ENCODE data around the gene NETO2. TPM values are rescaled to one million over a fixed set of nuclear protein-coding genes. Genes with fewer than 3 reads are reported as not detected.
"Not testable (repeated sequence)": the region's sequence is repeated elsewhere in the genome, so short reads cannot be mapped to it uniquely, and the experiment has no call there.

Gene NETO2
- polyA plus RNA-seq, 1 donor = 13.8 TPM

DNA sequence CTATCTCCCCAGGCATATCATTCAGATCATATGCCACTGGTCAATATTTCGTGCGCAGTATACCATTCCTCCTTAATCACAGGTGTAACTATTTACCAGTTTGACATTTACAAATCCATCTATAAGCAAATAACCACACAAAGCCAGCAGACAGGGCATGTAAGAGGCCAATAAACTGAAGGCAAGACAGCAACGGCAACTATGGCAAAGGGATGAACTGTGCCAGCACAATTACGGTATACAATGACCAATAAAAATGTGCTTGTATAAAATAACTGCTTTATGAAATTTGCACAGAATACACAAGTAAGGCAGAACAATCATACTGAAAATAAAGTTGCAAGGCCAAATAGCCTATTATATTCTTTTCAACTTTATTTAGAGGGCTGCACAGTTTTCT, 9.2 kb downstream of the NETO2 start:
- DNase-seq (ENCODE audit: low read depth) = no peak

DNA sequence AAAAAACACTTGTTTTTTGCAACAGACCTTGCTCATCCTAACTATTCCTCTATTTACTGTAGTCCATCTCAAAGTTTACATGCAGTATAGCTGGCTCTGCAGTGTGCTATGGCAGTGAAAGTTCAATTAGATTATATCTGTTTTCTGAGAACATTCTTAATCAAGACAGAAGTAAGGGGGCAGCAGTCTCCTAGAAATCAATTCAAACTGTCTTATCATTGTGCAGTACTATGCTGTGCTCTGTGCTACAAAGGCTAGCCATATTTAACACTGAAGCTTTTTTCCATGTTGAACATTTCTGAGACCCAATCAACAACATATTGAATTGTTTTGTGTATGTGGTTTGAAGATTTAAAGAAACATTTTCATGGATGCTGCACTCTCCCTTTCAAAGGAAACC, 11.4 kb downstream of the NETO2 start:
- DNase-seq (ENCODE audit: low read depth) = no peak

DNA sequence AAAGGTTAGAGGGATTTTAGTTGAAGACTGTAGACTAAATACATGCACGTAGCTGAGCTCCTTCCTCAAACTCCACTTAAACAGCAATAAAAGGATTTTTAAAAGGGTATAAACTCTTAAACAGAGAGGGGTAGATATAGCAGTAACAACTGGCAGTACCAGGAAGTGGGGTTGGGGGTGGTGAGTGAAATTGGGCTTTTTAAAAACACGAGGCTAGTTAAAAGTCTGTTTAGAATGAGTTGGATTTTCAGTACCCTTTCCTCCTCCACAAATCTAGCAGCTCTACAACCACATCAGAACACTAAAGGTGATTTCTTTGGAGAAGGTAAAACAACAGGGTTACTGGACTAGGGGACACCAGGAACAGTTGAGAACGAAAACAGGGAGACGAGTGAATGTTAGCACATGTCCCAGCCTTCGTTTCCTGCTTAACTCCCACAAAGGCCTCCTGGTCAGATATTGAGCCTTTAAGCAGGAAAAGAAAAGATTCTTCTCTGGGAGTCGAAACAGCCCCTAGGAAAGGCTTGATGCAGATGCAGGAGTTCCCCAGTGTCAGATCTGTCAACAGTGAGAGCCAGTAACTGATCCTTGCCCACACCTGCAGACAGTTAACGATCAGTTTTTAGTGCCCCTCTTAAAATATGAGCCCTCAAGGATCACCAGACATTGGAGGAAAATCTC, 13.8 kb downstream of the NETO2 start:
- DNase-seq (ENCODE audit: low read depth) = no peak

DNA sequence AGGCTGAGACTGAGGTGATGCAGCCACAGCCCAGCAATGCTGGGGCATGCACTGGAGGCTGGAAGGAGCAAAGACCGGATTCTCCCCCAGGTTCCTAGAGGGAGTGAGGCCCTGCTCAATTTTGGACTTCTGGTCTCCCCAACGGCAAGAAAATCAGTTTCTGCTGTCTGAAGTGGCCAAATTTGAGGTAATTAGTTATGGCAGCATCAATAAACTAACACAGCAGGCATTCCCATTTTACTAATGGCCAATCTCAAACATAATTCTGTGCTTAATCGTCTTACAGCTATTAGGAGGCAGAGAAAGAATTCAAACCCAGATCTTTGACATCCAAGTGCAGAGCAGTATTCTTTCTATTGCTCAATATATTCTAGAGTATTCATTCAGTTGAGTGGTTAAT, 16.2 kb downstream of the NETO2 start:
- DNase-seq (ENCODE audit: low read depth) = no peak

DNA sequence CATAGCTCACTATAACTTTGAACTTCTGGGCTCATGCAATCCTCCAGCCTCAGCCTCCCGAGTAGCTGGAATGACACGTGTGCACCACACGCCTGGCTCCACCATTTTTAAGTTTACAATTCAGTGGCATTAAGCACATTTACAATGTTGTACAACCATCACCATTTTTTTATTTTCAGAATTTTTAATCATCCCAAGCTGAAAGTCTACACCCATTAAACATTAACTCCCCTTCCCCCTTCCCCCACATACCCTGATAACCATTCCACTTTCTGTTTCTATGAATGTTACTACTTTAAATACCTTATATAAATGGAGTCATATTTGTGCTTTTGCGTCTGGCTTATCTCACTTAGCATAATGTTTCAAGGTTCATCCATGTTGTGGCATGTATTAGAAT, 18.0 kb downstream of the NETO2 start:
- DNase-seq (ENCODE audit: low read depth) = no peak

DNA sequence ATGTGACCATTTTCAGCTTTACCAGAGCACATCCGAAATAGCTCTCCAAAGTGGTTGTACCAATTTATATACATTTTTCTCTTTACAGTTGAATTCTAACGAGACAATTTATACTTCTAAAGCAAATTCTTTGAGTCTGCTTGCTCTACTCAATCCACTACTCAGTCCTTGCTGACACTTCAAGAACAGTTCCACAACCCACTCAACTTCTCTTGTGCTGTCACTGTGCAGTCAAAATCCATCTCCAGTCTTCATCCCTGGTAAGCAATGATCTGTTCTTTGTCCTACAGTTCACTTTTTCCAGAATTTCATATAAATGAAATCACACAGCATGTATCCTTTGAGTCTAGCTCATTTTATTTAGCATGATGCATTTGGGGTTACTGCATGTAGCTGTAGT, 30.6 kb downstream of the NETO2 start:
- DNase-seq (ENCODE audit: low read depth) = no peak

DNA sequence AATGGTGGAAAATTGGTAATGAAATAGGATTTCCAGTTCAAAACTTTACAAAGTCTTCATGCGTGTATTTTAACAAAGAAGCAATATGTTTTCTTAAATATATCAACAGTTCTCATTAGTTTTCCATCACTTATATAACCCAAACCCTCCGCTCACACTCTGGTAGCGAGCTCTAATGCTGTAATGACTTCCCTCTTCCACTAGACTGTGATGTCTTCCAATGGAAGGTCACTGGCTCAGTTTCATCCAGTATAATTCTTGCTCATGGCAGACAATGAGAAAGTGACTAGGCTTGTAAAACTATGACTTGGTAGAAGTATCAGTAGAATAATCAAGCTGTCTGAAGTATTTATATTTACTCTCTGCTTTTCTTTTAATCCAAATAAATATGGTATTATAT, 32.8 kb downstream of the NETO2 start:
- no peak for DNase-seq (ENCODE audit: low read depth)

DNA sequence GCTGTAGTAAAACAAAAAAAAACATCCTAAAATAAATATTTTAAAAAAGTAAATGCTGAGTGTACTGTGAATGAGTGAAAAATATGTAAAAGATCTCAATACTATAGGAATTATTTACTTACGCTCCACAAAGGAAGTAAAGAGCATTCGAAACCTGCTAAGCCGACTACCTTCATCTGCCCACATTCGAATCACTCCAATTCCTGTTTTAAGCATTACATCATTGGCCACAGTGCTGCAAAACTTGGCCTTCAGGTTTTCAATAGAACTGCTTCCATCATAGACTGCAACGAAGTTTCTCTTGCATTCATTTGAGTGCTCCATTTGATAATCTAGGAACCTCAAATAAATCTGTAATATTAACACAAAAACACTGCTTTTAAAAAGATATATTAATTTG, 34.4 kb downstream of the NETO2 start:
- DNase-seq (ENCODE audit: low read depth) = no peak

DNA sequence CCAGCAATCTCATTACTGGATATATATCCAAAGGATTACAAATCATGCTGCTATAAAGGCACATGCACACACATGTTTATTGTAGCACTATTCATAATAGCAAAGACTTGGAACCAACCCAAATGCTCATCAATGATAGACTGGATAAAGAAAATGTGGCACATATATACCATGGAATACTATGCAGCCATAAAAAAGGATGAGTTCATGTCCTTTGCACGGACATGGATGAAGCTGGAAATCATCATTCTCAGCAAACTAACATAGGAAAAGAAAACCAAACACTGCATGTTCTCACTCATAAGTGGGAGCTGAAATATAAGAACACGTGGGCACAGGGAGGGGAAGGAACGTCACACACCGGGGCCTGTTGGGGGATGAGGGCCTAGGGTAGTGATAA, 40.8 kb downstream of the NETO2 start:
- not testable (repeated sequence) for DNase-seq (ENCODE audit: low read depth)

DNA sequence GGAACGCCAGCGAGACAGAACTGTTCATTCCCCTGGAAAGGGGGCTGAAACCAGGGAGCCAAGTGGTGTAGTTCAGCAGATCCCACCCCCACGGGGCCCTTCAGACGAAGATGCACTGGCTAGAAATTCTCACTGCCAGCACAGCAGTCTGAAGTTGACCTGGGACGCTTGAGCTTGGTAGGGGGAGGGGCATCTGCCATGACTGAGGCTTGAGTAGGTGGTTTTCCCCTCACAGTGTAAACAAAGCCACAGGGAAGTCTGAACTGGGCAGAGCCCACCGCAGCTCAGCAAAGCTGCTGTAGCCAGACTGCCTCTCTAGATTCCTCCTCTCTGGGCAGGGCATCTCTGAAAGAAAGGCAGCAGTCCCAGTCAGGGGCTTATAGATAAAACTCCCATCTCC, 46.6 kb downstream of the NETO2 start:
- DNase-seq (ENCODE audit: low read depth) = not testable (repeated sequence)

DNA sequence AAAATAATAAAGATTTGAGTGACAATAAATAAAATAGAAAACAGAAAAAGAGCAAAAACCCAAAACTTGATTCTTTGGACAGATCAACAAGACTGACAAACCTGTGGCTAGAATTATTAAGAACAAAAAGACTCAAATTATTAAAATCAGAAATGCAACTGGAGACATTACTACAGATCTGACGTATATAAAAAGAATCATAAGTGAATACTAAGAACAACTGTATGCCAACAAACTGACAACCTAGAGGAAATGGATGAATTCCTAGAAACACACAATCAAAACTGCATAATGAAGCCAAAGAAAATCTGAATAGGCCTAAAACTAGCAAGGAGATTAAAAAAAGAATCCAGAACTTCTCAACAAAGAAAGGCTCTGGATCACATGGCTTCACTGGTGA, 47.4 kb downstream of the NETO2 start:
- DNase-seq (ENCODE audit: low read depth) = no peak

DNA sequence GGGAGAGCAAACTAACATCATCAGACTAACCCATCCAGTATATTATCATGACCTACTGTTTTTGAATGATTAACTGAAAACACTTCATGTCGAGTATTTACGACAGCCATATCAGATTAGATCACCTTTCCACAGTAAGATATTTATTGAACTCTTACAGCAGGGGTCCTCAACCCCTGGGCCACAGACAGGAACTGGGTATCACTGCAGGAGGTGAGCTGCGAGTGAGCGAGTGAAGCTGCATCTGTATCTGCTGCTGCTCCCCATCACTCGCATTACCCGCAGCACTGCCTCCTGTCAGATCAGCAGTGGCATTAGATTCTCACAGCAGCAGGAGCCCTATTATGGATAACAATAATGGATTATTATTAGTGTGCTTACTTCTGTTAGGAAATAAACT, 59.5 kb downstream of the NETO2 start:
- DNase-seq (ENCODE audit: low read depth) = no peak

DNA sequence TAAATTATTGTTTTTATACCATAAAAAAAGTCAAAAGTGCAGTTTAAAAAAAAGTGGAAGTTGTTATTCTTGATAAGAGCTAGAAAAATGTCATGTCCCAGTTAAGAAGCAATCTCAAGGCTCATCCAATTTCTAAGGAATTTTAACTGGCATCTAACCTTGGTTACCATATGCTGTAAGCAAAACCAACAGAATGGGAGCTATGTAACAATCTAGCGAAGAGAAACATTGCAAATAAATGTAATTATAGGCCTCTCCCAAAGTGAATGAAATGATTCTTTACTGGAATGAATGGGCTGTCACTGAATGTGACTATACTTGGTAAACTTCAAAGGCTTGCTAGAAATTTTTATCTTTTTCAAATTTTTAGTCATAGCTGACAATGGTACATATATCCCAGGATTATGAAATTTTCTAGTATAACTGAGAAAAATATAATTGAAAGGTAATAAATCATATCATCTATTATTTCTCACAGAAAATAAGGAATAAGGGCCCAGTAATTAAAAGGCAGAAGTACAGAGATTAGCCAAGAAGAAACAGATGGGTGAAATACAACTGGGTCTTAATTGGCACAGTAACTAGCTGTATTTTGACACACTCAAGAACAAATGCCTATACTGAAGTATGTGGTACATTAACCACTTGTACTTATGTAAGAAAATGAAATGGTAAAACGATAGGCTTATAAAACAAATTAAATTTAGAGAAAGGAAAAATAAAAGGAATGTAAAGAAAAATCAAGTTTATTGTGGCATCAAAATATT, 61.5 kb downstream of the NETO2 start:
- no peak for DNase-seq (ENCODE audit: low read depth)

DNA sequence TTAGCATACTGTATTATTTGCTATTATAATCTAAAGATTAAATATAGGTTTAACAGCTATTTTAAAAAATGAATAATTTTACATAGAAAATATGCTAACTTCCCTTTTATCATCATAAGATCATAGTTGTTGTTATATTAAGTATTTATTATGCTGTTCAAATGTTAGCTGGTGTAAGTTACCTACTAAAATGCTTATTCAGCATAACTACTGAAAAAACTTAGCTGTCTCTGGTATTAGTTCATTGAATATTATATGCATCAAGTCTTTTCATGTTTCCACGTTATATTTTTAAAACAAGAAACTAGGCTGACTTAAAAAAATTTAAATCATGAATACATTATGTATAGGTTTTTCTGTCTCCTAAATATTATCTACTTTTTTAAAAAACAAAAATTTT, 62.6 kb downstream of the NETO2 start:
- no peak for DNase-seq (ENCODE audit: low read depth)

DNA sequence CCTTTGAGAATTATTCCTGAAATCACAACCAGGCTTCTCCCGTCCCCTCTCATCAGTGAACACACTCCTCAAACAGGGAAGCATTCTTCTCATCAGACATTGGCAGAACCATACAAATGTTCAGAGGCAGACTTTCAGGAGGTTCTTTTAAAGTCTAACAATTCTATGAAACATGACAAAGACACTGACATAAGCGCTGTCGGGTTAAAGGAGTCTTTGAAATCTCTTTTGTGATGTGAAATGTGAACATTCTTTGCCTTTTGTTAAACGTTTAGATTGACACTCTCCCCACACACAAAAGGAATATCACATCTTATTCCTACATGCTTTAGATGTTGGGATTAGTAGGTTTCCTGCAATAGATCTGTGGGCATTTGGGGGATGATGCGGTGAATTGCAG, 63.9 kb downstream of the NETO2 start:
- DNase-seq (ENCODE audit: low read depth) = no peak

DNA sequence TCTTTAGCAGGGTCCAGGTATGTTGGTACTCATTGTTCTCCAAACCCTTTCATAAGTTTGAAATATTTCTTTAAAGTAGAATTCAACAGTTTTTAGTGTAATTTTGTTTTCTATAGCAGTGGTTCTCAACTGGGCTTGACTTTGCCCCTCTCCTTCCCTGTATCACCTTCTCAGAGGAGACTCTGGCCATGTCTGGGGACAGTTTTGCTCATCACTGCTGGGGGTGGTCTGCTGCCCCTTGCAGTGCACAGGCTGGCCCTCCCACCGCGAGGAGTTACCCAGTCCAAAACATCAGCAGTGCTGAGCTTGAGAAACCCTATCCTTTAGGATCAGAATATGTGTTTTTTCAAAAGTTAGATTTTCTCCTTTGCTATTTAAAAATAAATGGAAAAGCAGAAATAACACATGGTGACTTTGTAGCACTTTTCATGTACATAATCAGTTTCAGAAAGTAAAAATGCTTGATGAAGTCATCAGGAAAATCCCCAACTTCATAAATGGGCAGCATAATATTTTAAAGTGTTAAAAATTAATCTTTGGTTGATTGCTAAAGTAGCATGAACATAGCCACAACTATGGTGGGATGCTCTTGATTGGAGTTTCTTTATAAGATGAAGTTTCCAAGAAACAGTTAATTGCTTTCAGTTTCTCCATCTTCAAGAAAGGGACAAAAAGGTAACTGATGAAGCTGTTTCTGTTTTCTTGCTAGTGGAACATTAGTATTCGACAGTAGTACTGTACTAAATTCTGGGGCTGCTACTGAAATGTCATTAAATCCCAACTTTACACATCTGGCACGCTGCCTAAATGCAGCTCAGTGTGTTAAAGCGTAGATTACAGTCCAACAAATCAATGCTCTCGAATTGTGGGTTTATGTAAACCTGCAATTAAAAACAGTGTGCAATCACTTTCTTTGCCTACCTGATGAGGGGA, 70.3 kb downstream of the NETO2 start:
- DNase-seq (ENCODE audit: low read depth) = no peak

DNA sequence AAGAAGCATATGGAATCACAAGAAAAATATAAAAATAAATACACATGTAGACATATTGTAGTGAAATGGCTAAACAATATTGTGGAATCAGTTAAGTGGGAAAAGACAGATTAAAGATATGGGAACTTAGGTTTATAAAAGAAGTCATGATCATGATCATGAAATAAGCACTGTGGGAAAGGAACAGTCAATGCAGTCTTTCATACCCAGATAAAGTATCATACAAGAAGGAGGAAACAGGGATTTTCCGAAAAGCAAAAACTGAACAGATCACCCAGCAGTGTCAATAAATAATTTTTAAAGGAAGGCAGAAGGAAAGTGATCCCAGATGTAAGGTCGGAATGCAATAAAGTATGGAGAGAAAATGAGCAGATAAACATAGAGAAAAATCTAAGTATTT, 71.6 kb downstream of the NETO2 start:
- DNase-seq (ENCODE audit: low read depth) = no peak

DNA sequence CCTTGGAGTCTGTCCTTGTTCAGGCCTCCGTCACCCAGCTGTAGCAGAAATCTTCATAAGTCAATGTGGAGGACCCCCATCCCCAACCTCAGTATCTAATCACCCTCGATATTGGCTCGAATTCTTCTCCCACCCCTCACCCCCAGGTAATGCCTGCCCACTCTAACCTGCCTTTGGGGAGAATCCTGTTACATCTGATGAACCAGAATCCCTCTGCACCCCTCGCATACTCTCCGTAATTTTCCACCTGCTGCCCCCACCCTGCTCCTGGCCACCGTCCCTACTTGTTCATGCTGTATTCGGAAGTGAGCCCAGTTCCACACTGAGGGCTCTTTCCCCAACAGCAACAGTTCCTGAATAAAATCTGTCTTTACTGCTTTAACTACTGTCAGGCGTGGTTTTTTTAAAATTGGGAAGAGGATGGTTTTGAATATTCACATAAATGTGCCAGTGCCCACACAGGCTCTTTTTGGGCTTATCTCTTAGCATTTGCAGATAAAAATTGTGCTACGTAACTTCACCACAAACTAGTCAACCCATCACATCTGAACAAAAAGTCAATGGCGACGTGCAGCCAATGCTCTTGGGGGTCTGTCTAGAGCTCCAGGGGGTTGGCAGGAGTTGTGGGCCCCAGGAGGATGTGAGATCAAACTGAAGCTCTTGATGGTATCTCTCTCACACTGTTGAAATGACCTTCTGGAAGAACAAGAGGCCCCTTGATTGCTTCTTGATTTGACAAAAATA, 73.7 kb downstream of the NETO2 start:
- DNase-seq (ENCODE audit: low read depth) = no peak

DNA sequence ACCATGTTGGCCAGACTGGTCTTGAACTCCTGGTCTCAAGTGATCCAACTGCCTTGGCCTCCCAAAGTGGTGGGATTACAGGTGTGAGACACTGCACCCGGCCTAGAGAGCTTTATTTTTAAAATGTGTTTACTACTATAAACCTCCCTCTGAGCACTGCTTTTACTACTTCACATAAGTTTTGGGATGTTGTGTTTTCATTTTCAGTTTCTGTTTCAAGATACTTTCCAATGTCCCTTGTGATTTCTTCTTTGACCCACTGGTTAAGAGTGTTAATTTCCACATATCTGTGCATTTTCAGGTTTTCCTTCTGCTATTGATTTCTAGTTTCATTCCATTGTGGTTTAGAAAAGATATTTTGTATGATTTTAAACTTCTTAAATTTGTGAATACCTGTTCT, 74.4 kb downstream of the NETO2 start:
- DNase-seq (ENCODE audit: low read depth) = no peak

DNA sequence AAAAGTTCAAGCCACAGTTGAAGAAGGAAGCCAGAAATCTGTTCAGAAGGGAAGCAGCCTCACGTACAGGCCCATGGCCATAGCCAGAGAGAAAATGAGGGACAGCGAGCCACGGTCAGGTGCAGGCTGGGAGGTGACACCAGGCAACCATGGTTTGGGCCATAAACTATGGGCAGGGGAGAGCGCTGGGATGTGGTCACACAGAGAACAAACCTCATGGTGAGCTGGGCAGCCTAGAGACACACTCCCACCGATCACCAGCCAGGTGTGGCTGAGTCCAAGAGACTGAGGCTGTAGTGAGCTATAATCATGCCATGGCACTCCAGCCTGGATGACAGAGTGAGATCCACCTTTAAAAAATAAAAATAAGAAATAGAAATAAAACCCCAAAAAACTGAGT, 76.5 kb downstream of the NETO2 start:
- DNase-seq (ENCODE audit: low read depth) = no peak

DNA sequence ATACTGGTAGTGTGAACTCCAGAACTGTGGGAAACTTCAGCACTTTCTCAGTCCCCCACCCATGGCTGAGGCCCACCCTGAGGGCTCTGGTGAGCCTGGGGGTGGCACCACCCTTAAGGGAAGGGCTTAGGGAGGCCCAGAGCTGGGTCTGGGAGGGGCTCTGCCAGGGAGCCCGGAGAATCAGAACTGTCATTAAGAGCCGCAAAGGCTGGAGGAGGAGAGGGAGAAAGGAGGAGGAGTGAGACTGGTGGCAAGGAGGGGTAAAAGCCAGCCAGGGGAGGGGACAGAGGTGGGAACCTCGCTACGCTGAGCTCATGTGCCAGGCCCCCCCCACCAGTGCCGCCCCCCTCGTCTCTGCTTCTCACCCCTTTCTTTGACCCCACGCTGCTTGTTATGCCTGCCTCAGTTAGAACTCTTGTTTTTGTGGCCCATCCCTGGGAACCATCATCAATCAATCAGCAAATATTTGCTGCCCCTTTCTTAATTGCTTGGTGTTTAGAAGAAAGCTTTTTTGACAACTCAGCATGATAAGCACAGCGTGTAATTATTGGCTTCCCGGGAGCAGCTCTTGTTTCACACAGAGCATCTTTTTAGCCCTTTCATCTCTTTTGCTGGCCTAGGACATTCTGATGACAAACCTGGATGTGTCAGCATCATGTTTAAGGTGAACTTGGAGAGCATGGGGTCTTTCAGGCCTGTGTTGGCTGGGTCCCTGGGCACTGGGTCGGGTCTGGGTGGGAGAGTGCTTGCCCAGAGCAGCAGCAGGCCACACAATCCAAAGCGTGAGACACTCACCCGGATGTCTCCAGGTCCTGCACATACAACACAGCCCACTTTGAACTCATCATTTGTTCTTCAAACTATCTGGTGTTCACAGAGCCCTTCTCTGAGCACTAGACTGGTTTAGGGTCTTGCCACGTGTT, 77.7 kb downstream of the NETO2 start:
- DNase-seq (ENCODE audit: low read depth) = no peak
